Activated CD4-positive, alpha-beta T cell treated with anti-CD3 and anti-CD28 coated beads, Interleukin-2, amount 10 ng/mL, durations not matched to agents 7 days and 5 days (primary cell): ENCODE measurements around the gene LZTR1. TPM values are rescaled to one million over a fixed set of nuclear protein-coding genes. Genes with fewer than 3 reads are reported as not detected.

Source experiments
- CTCF ChIA-PET: fragments of 350-600 bp; sonication (Branson Sonifier 250); formaldehyde crosslinking; loops from one replicate; lab custom pipeline; 2021; ENCODE audit warnings: antibody characterized with exemption; lab: Charles Lee
- POLR2A ChIA-PET: fragments of 350-600 bp; sonication (Branson Sonifier 250); formaldehyde crosslinking; loops from one replicate; lab custom pipeline; 2021; ENCODE audit warnings: antibody characterized with exemption; lab: Charles Lee
- DNase-seq: peaks from one replicate; pipeline ENCODE4 v3.0.0-alpha.2; 2020
- H3K27ac Mint-ChIP-seq: one replicate; pipeline ENCODE4 v1.8.0; 2021; ENCODE audit warnings: mild to moderate bottlenecking, moderate library complexity, mixed read lengths
- H3K27me3 Mint-ChIP-seq: one replicate; pipeline ENCODE4 v1.8.0; 2021; ENCODE audit warnings: mixed read lengths
- H3K36me3 Mint-ChIP-seq: one replicate; pipeline ENCODE4 v1.8.0; 2021; ENCODE audit warnings: low read depth, mixed read lengths
- H3K4me1 Mint-ChIP-seq: one replicate; pipeline ENCODE4 v1.8.0; 2021; ENCODE audit warnings: mixed read lengths
- H3K4me3 Mint-ChIP-seq: one replicate; pipeline ENCODE4 v1.8.0; 2021; ENCODE audit warnings: mild to moderate bottlenecking, moderate library complexity, mixed read lengths
- H3K9me3 Mint-ChIP-seq: one replicate; pipeline ENCODE4 v1.8.0; 2021; ENCODE audit warnings: mixed read lengths
- total RNA-seq, 2 experiments: library from RNA; stranded (reverse); gene quantifications; one replicate each; pipeline ENCODE4 v1.2.3, GENCODE V29; 2021

LZTR1 gene
- total RNA-seq, 2 experiments from 2014 or later: 62.0 to 66.4 TPM

- H3K9me3 Mint-ChIP-seq: peaks cover 2% of the 10 kb centered on the region
- CTCF ChIA-PET: interaction anchor here (1.7 kb wide), 1 partner anchor 13 kb away, joined by 3 read pairs; the partner anchor contains the start of gene P2RX6
Measured at GRCh38 chr22:21026783-21027692, 44.9 kb downstream of the LZTR1 start.

GRCh38 chr22:21028277-21029251 is 46.5 kb downstream of the LZTR1 start:
- no peak overlapping the region for H3K27ac Mint-ChIP-seq
- ChIA-PET CTCF (interaction anchor here (1.7 kb wide), 1 partner anchor 14 kb away, joined by 3 read pairs; the partner anchor contains the start of gene P2RX6), POLR2A (no interaction called here)
- peaks cover 2% of the 10 kb centered on the region for H3K9me3 Mint-ChIP-seq
- no peak overlapping the region for H3K4me3 Mint-ChIP-seq
- H3K4me1 Mint-ChIP-seq: peaks cover 17% of the 10 kb centered on the region
- DNase-seq: no peak
- no peaks in the 10 kb centered on the region for H3K36me3 Mint-ChIP-seq
- peaks cover 14% of the 10 kb centered on the region for H3K27me3 Mint-ChIP-seq

More at GRCh38 chr22:21026783-21027692, 44.9 kb downstream of the LZTR1 start:
- Mint-ChIP-seq H3K36me3 (no peaks in the 10 kb centered on the region), H3K27ac (no peak overlapping the region), H3K27me3 (peaks cover 11% of the 10 kb centered on the region), H3K4me3 (no peak overlapping the region), H3K4me1 (peaks cover 18% of the 10 kb centered on the region)
- DNase-seq: no peak
- POLR2A ChIA-PET: no interaction called here

- Mint-ChIP-seq H3K9me3 (peaks cover 2% of the 10 kb centered on the region), H3K36me3 (no peaks in the 10 kb centered on the region), H3K27me3 (peaks cover 20% of the 10 kb centered on the region), H3K4me3 (no peak overlapping the region), H3K27ac (no peak overlapping the region), H3K4me1 (peaks cover 17% of the 10 kb centered on the region)
- POLR2A ChIA-PET: no interaction called here
- no peak for DNase-seq
- CTCF ChIA-PET: no interaction called here
Measured at GRCh38 chr22:21029486-21030025, 47.5 kb downstream of the LZTR1 start.

GRCh38 chr22:21030032-21030431 is 47.9 kb downstream of the LZTR1 start:
- no peak overlapping the region for H3K4me3 Mint-ChIP-seq
- H3K36me3 Mint-ChIP-seq: no peaks in the 10 kb centered on the region
- H3K27ac Mint-ChIP-seq: no peak overlapping the region
- POLR2A ChIA-PET: no interaction called here
- peaks cover 15% of the 10 kb centered on the region for H3K4me1 Mint-ChIP-seq
- CTCF ChIA-PET: no interaction called here
- H3K9me3 Mint-ChIP-seq: peaks cover 2% of the 10 kb centered on the region
- no peak for DNase-seq
- peaks cover 23% of the 10 kb centered on the region for H3K27me3 Mint-ChIP-seq

- no peak overlapping the region for H3K4me3 Mint-ChIP-seq
Measured at GRCh38 chr22:21030621-21031544, 48.8 kb downstream of the LZTR1 start.

GRCh38 chr22:21031545-21032036 is 49.5 kb downstream of the LZTR1 start:
- Mint-ChIP-seq H3K4me3 (no peak overlapping the region), H3K4me1 (peaks cover 3% of the 10 kb centered on the region), H3K27me3 (peaks cover 30% of the 10 kb centered on the region), H3K36me3 (no peaks in the 10 kb centered on the region), H3K9me3 (no peaks in the 10 kb centered on the region), H3K27ac (no peak overlapping the region)
- ChIA-PET CTCF (no interaction called here), POLR2A (no interaction called here)
- DNase-seq: no peak

More at GRCh38 chr22:21030621-21031544, 48.8 kb downstream of the LZTR1 start:
- CTCF ChIA-PET: no interaction called here
- no peak for DNase-seq
- Mint-ChIP-seq H3K36me3 (no peaks in the 10 kb centered on the region), H3K27ac (no peak overlapping the region), H3K27me3 (peaks cover 30% of the 10 kb centered on the region), H3K9me3 (no peaks in the 10 kb centered on the region), H3K4me1 (peaks cover 7% of the 10 kb centered on the region)
- POLR2A ChIA-PET: no interaction called here

GRCh38 chr22:21032037-21032867 is 50.2 kb downstream of the LZTR1 start, which contains the start of gene SLC7A4:
Gene SLC7A4, minus strand, starts transcription at chr22:21032561. Its CDS starts 749 bp downstream, at chr22:21031812.
- peaks cover 3% of the 10 kb centered on the region for H3K4me1 Mint-ChIP-seq
- H3K27ac Mint-ChIP-seq: no peak within 1 kb of the TSS
- H3K27me3 Mint-ChIP-seq: peaks cover 31% of the 10 kb centered on the region
- H3K9me3 Mint-ChIP-seq: no peaks in the 10 kb centered on the region
- H3K4me3 Mint-ChIP-seq: no peak within 1 kb of the TSS
- ChIA-PET POLR2A (no interaction called here), CTCF (no interaction called here)
- H3K36me3 Mint-ChIP-seq: no peaks in the 10 kb centered on the region
- no peak for DNase-seq

GRCh38 chr22:21032868-21033688 is 51.0 kb downstream of the LZTR1 start:
- peaks cover 32% of the 10 kb centered on the region for H3K27me3 Mint-ChIP-seq
- no peaks in the 10 kb centered on the region for H3K36me3 Mint-ChIP-seq
- no peak overlapping the region for H3K27ac Mint-ChIP-seq
- ChIA-PET CTCF (no interaction called here), POLR2A (no interaction called here)
- no peaks in the 10 kb centered on the region for H3K9me3 Mint-ChIP-seq
- H3K4me1 Mint-ChIP-seq: peaks cover 3% of the 10 kb centered on the region
- H3K4me3 Mint-ChIP-seq: no peak overlapping the region
- no peak for DNase-seq

- peaks cover 3% of the 10 kb centered on the region for H3K4me1 Mint-ChIP-seq
- DNase-seq: no peak
- ChIA-PET POLR2A (no interaction called here), CTCF (no interaction called here)
- H3K27me3 Mint-ChIP-seq: peaks cover 36% of the 10 kb centered on the region
- no peaks in the 10 kb centered on the region for H3K36me3 Mint-ChIP-seq
- H3K9me3 Mint-ChIP-seq: no peaks in the 10 kb centered on the region
- no peak overlapping the region for H3K4me3 Mint-ChIP-seq
- H3K27ac Mint-ChIP-seq: no peak overlapping the region
Measured at GRCh38 chr22:21033895-21034294, 51.8 kb downstream of the LZTR1 start.

GRCh38 chr22:21034989-21035388 is 52.9 kb downstream of the LZTR1 start:
- no peak overlapping the region for H3K4me3 Mint-ChIP-seq
- POLR2A ChIA-PET: no interaction called here

More at GRCh38 chr22:21034989-21035388, 52.9 kb downstream of the LZTR1 start:
- no peaks in the 10 kb centered on the region for H3K9me3 Mint-ChIP-seq
- CTCF ChIA-PET: no interaction called here
- H3K27ac Mint-ChIP-seq: no peak overlapping the region
- peaks cover 36% of the 10 kb centered on the region for H3K27me3 Mint-ChIP-seq
- peaks cover 3% of the 10 kb centered on the region for H3K4me1 Mint-ChIP-seq
- no peak for DNase-seq
- no peaks in the 10 kb centered on the region for H3K36me3 Mint-ChIP-seq
